Activated CD8-positive, alpha-beta T cell treated with anti-CD3 and anti-CD28 coated beads for 36 hours (primary cell): ENCODE results near the gene OCA2. TPM values are rescaled to one million over a fixed set of nuclear protein-coding genes. Genes with fewer than 3 reads are reported as not detected.

ENCODE experiments used
- ATAC-seq: fragments of 200-7000 bp; cut with Tn5 transposase; one replicate; pipeline ENCODE4 v1.10.0; 2021; ENCODE audit warnings: mild to moderate bottlenecking, moderate library complexity
- CTCF ChIA-PET: fragments of 350-600 bp; sonication (Branson Sonifier 250); formaldehyde crosslinking; loops from one replicate; lab custom pipeline; 2021; ENCODE audit warnings: antibody characterized with exemption; lab: Charles Lee
- POLR2A ChIA-PET: fragments of 350-600 bp; sonication (Branson Sonifier 250); formaldehyde crosslinking; loops from one replicate; lab custom pipeline; 2021; ENCODE audit warnings: antibody characterized with exemption; lab: Charles Lee
- DNase-seq: peaks from one replicate; pipeline ENCODE4 v3.0.0-alpha.2; 2020
- H3K27ac Mint-ChIP-seq: one replicate; pipeline ENCODE4 v1.8.0; 2021; ENCODE audit warnings: mild to moderate bottlenecking, mixed read lengths
- H3K27me3 Mint-ChIP-seq: one replicate; pipeline ENCODE4 v1.8.0; 2021; ENCODE audit warnings: mixed read lengths
- H3K36me3 Mint-ChIP-seq: one replicate; pipeline ENCODE4 v1.8.0; 2021; ENCODE audit warnings: low read depth, mixed read lengths
- H3K4me1 Mint-ChIP-seq: one replicate; pipeline ENCODE4 v1.8.0; 2021; ENCODE audit warnings: low read depth, mixed read lengths
- H3K4me3 Mint-ChIP-seq: one replicate; pipeline ENCODE4 v1.8.0; 2021; ENCODE audit warnings: mild to moderate bottlenecking, moderate library complexity, mixed read lengths
- H3K9me3 Mint-ChIP-seq: one replicate; pipeline ENCODE4 v1.8.0; 2021; ENCODE audit warnings: mixed read lengths
- CTCF ChIP-seq: fragments of 200-600 bp; IDR thresholded peaks from one replicate; pipeline ENCODE4 v1.8.0; 2022; ENCODE audit warnings: antibody characterized with exemption, mild to moderate bottlenecking
- intact Hi-C: fragments of 100-400 bp; cut with micrococcal nuclease; formaldehyde crosslinking; loops from one replicate; pipeline ENCODE4 v1.10.0; 2022
- total RNA-seq, 2 experiments: library from RNA; stranded (reverse); gene quantifications; one replicate each; pipeline ENCODE4 v1.2.3, GENCODE V29; 2021

Gene OCA2
- total RNA-seq, 2 experiments from 2014 or later, result not detected

GRCh38 chr15:27707257-27707656, 391.9 kb downstream of the OCA2 start:
- ATAC-seq, result no peak

GRCh38 chr15:27706300-27706699, 392.8 kb downstream of the OCA2 start:
- Mint-ChIP-seq H3K4me3 (no peak overlapping the region), H3K36me3 (no peaks in the 10 kb centered on the region), H3K9me3 (peaks cover 8% of the 10 kb centered on the region), H3K4me1 (no peaks in the 10 kb centered on the region), H3K27me3 (no peaks in the 10 kb centered on the region), H3K27ac (no peak overlapping the region)
- no peak for ATAC-seq
- intact Hi-C loops, result no loop called here
- DNase-seq, result no peak
- ChIA-PET POLR2A (no interaction called here), CTCF (no interaction called here)
- TF ChIP-seq CTCF, result no peak

More at GRCh38 chr15:27707257-27707656, 391.9 kb downstream of the OCA2 start:
- Mint-ChIP-seq H3K27ac (no peak overlapping the region), H3K4me3 (no peak overlapping the region), H3K36me3 (no peaks in the 10 kb centered on the region), H3K4me1 (no peaks in the 10 kb centered on the region), H3K27me3 (no peaks in the 10 kb centered on the region), H3K9me3 (peaks cover 8% of the 10 kb centered on the region)
- no peak for DNase-seq
- intact Hi-C loops, result no loop called here
- no peak for TF ChIP-seq CTCF
- CTCF ChIA-PET, result interaction anchor here (0.8 kb wide), 1 partner anchor 11 kb away, joined by 3 read pairs; no protein-coding TSS in a partner anchor
- POLR2A ChIA-PET, result no interaction called here

- Mint-ChIP-seq H3K4me1 (no peaks in the 10 kb centered on the region), H3K27me3 (no peaks in the 10 kb centered on the region), H3K4me3 (no peak overlapping the region), H3K27ac (no peak overlapping the region), H3K36me3 (no peaks in the 10 kb centered on the region), H3K9me3 (peaks cover 8% of the 10 kb centered on the region)
- intact Hi-C loops, result no loop called here
- ATAC-seq (no peak), DNase-seq (no peak)
- no peak for TF ChIP-seq CTCF
- CTCF ChIA-PET, result no interaction called here
- POLR2A ChIA-PET, result interaction anchor here (0.7 kb wide), 1 partner anchor 27 kb away, joined by 3 read pairs; no protein-coding TSS in a partner anchor
These were observed 394.1 kb downstream of the OCA2 start for GRCh38 chr15:27705056-27705455.

Other genes starting within 250 kb of the OCA2 start
- gene HERC2, start 222.9 kb upstream of the OCA2 start, total RNA-seq, result 10 to 100 TPM; 29.5 to 32.3 TPM